DMS53 (cell line): ENCODE results near the gene DACT1.

Experiments used
- DNase-seq: peaks from one replicate; lab custom pipeline; 2025; lab: John Stamatoyannopoulos, UW

Gene DACT1

GRCh38 chr14:58666737-58667136 lies 29.0 kb downstream of the DACT1 start:
- DNase-seq, result no peak

- no peak for DNase-seq
Measured at GRCh38 chr14:58667900-58668299, 30.1 kb downstream of the DACT1 start.

GRCh38 chr14:58668848-58669480 lies 31.2 kb downstream of the DACT1 start:
- DNase-seq, result no peak

GRCh38 chr14:58669556-58670200 lies 31.9 kb downstream of the DACT1 start:
- DNase-seq, result no peak

GRCh38 chr14:58671024-58671423 lies 33.3 kb downstream of the DACT1 start:
- no peak for DNase-seq

- no peak for DNase-seq
Measured at GRCh38 chr14:58671436-58671835, 33.7 kb downstream of the DACT1 start.

- no peak for DNase-seq
Measured at GRCh38 chr14:58673722-58674121, 36.0 kb downstream of the DACT1 start.

- DNase-seq, result no peak
Measured at GRCh38 chr14:58677001-58677400, 39.2 kb downstream of the DACT1 start.

- DNase-seq, result no peak
Measured at GRCh38 chr14:58677517-58677916, 39.8 kb downstream of the DACT1 start.

- DNase-seq, result no peak
Measured at GRCh38 chr14:58677996-58678395, 40.2 kb downstream of the DACT1 start.

- no peak for DNase-seq
Measured at GRCh38 chr14:58680698-58681097, 42.9 kb downstream of the DACT1 start.

GRCh38 chr14:58687232-58687795 lies 49.6 kb downstream of the DACT1 start:
- no peak for DNase-seq

- DNase-seq, result peak; percentile 38
Measured at GRCh38 chr14:58690801-58691516, 53.2 kb downstream of the DACT1 start.

- no peak for DNase-seq
Measured at GRCh38 chr14:58693048-58693447, 55.3 kb downstream of the DACT1 start.

GRCh38 chr14:58695514-58695913 lies 57.8 kb downstream of the DACT1 start:
- no peak for DNase-seq

GRCh38 chr14:58697266-58697929 lies 59.6 kb downstream of the DACT1 start:
- no peak for DNase-seq
